ENCODE measurements around the gene GALT.

DNA sequence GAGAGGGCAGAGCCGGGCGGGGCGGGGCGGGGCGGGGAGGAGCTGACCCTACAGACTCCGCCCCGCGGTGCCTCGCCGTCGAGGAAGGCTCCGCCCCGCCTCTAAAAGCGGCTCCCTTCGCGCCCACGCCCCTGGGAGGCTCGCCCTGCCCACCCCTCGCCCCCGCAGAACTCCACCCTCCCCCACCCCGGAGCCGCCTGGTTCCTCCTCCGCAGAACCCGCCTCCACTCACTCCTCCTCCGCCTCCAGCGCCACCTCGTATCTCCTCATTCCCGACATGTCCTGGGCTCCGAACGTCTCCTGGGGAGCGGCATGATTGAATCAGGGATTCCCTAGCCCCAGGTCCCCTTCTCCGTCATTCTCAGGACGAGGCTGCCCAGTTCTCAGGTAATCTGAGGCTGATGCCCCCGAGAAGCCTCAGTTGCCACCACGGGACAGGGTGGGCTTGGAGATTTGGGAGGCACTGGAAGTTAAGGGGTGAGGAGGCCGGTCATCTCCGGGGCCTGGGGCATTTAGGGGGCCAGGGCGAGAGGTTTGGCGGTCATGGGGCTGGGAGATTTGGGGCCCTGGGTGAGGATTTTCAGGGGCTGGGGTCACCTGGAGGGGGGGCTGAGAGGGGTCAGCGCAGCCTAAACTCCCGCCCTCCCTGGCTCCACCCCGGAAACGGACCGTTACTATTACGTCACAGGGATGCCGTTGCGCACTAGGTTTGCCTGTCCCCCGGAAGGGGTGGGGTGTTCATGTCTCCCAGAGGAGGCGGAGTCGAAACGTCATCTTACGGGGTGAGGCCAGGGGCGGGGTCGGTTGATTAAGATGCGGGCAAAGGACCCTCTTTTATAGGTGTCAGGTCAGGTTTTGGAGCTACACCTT, 19.1 kb downstream of the GALT start:
- no peak for TF ChIP-seq CTCF (IDR thresholded peaks at IDR 0.05)
- TF ChIP-seq EZH2 (IDR thresholded peaks at IDR 0.05; ENCODE audit: borderline replicate concordance, insufficient read depth, low read depth, low read length, poor library complexity, severe bottlenecking) = no peak
